CD4-positive, CD25-positive, alpha-beta regulatory T cell (primary cell): Measurements from ENCODE around the gene SEC14L2. TPM values are rescaled to one million over a fixed set of nuclear protein-coding genes. Genes with fewer than 3 reads are reported as not detected.

ENCODE experiments used
- ATAC-seq, 2 donors: fragments of 150-1000 bp; cut with Tn5 transposase; one replicate each; pipeline ENCODE4 v1.10.0; 2021; ENCODE audit warnings: low read depth in 2 of 2, moderate number of reproducible peaks in 2 of 2, moderate library complexity in 1 of 2
- DNase-seq, 3 donors: peaks; one replicate each; pipeline versions ENCODE4 v3.0.0 to v3.0.0-alpha.2; 2012 to 2022; ENCODE audit warnings: mixed read lengths in 1 of 3
- H3K27ac ChIP-seq: one replicate; pipeline ENCODE4 v1.7.0; 2013; ENCODE audit warnings: mild to moderate bottlenecking, low read length; ENCODE audit not compliant: insufficient read depth, poor library complexity, severe bottlenecking
- H3K27me3 ChIP-seq: one replicate; pipeline ENCODE4 v1.7.0; 2013; ENCODE audit warnings: low read length; ENCODE audit not compliant: control insufficient read depth, insufficient read depth
- H3K36me3 ChIP-seq: one replicate; pipeline ENCODE4 v1.7.0; 2013; ENCODE audit warnings: mild to moderate bottlenecking, low read length, moderate library complexity; ENCODE audit not compliant: control insufficient read depth, insufficient read depth
- H3K4me1 ChIP-seq: 2 replicates; pipeline ENCODE4 v1.7.0; 2013; ENCODE audit warnings: mild to moderate bottlenecking, low read length; ENCODE audit not compliant: insufficient read depth, control insufficient read depth, poor library complexity, severe bottlenecking
- H3K4me3 ChIP-seq: one replicate; pipeline ENCODE4 v1.7.0; 2013; ENCODE audit warnings: low read depth, mild to moderate bottlenecking, low read length, moderate library complexity
- H3K9me3 ChIP-seq, 2 experiments: 1 replicate in 1 of 2; 2 replicates in 1 of 2; pipeline ENCODE4 v1.7.0; 2013; ENCODE audit warnings: low read length in 2 of 2, mild to moderate bottlenecking in 1 of 2, moderate library complexity in 1 of 2; ENCODE audit not compliant: control insufficient read depth in 2 of 2
- H3K27ac Mint-ChIP-seq, 3 donors: one replicate each; pipeline ENCODE4 v1.8.0; 2020 to 2022; ENCODE audit warnings: mild to moderate bottlenecking in 3 of 3, mixed read lengths in 3 of 3, moderate library complexity in 2 of 3
- H3K27me3 Mint-ChIP-seq: one replicate; pipeline ENCODE4 v1.8.0; 2022; ENCODE audit warnings: mild to moderate bottlenecking, mixed read lengths
- H3K36me3 Mint-ChIP-seq: one replicate; pipeline ENCODE4 v1.8.0; 2020; ENCODE audit warnings: mixed read lengths
- H3K4me1 Mint-ChIP-seq, 4 donors: one replicate each; pipeline ENCODE4 v1.8.0; 2020 to 2022; ENCODE audit warnings: mixed read lengths in 4 of 4, mild to moderate bottlenecking in 1 of 4
- H3K4me3 Mint-ChIP-seq, 4 donors: one replicate each; pipeline ENCODE4 v1.8.0; 2020 to 2022; ENCODE audit warnings: mild to moderate bottlenecking in 4 of 4, mixed read lengths in 4 of 4, moderate library complexity in 3 of 4
- H3K9me3 Mint-ChIP-seq, 7 donors: one replicate each; pipeline ENCODE4 v1.8.0; 2020 to 2022; ENCODE audit warnings: mixed read lengths in 7 of 7, mild to moderate bottlenecking in 3 of 7, moderate library complexity in 2 of 7
- polyA plus RNA-seq, 4 donors: library from polyadenylated mRNA; unstranded; fragments of 300-500 nt; fragmentation: Illumina TruSeq; gene quantifications; one replicate each; pipeline ENCODE4 v1.2.3, GENCODE V29; 2021
- total RNA-seq: library from RNA; stranded (reverse); gene quantifications from one replicate; pipeline ENCODE4 v1.2.3, GENCODE V29; 2022

The SEC14L2 gene
- total and polyA plus RNA-seq, 5 donors from 2014 or later = 3.1 to 69.0 (median 4.2) TPM

- no peaks in the 10 kb centered on the region for H3K9me3 ChIP-seq
- peaks cover 19% of the 10 kb centered on the region for H3K36me3 ChIP-seq
- ATAC-seq = no peak
- peaks cover 14 to 54% (median 40%) of the 10 kb centered on the region in 4 donors for H3K4me1 Mint-ChIP-seq
- H3K27ac Mint-ChIP-seq = peak overlapping the region in 2 of 3 donors; percentile 97 to 98
- no peaks in the 10 kb centered on the region for H3K27me3 ChIP-seq
- peaks cover 34% of the 10 kb centered on the region for H3K4me1 ChIP-seq
- peak in 1 of 3 donors; percentile 24 for DNase-seq
- H3K4me3 Mint-ChIP-seq = peak overlapping the region; percentile 97 to 100 (median 98)
- H3K27me3 Mint-ChIP-seq = peaks cover 4% of the 10 kb centered on the region
- H3K36me3 Mint-ChIP-seq = peaks cover 19% of the 10 kb centered on the region
- H3K27ac ChIP-seq = peak overlapping the region; percentile 97
- peak overlapping the region; percentile 62 for H3K4me3 ChIP-seq
- peaks cover 0 to 1% (median 0%) of the 10 kb centered on the region in 7 donors for H3K9me3 Mint-ChIP-seq
Measured at GRCh38 chr22:30357236-30357570, 39.6 kb upstream of the SEC14L2 start.

DNA sequence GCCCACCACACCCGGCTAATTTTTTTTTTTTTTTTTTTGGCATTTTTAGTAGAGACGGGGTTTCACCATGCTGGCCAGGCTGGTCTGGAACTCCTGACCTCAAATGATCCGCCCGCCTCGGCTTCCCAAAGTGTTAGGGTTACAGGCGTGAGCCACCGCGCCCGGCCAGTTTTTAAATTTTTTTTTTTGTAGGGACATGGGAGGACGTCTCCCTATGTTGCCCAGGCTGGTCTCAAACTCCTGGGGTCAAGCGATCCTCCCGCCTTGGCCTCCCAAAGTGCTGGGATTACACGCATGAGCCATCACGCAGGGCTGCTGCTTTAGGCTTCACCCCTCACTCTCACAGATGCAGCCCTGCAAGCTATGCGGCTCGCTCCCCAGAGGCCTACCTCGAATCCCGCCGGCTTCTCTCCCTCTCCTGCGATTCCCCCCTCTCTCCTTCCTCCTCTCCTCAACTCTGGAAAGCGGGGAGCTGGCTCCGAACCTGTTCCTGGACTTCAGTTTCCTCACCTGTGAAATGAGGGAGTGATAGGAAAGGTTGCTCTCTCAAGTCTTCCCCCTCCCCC is 39.1 kb upstream of the SEC14L2 start:
- peaks cover 19% of the 10 kb centered on the region for H3K36me3 Mint-ChIP-seq
- peaks cover 0 to 1% (median 0%) of the 10 kb centered on the region in 7 donors for H3K9me3 Mint-ChIP-seq
- peaks cover 4% of the 10 kb centered on the region for H3K27me3 Mint-ChIP-seq
- Histone ChIP-seq H3K27me3 (no peaks in the 10 kb centered on the region), H3K4me3 (no peak overlapping the region), H3K4me1 (peaks cover 34% of the 10 kb centered on the region), H3K9me3 (no peaks in the 10 kb centered on the region), H3K27ac (no peak overlapping the region), H3K36me3 (peaks cover 14% of the 10 kb centered on the region)
- H3K4me1 Mint-ChIP-seq = peaks cover 14 to 49% (median 37%) of the 10 kb centered on the region in 4 donors
- DNase-seq (no peak), ATAC-seq (no peak)
- H3K27ac Mint-ChIP-seq = peak overlapping the region; percentile 60 to 98 (median 97)
- H3K4me3 Mint-ChIP-seq = peak overlapping the region; percentile 97 to 100 (median 98)

- Histone ChIP-seq H3K27me3 (no peaks in the 10 kb centered on the region), H3K9me3 (no peaks in the 10 kb centered on the region), H3K4me3 (no peak overlapping the region), H3K4me1 (peaks cover 34% of the 10 kb centered on the region), H3K27ac (no peak overlapping the region), H3K36me3 (peaks cover 9% of the 10 kb centered on the region)
- Mint-ChIP-seq H3K36me3 (peaks cover 16% of the 10 kb centered on the region), H3K4me3 (peak overlapping the region in 3 of 4 donors; percentile 41 to 93 (median 71)), H3K9me3 (peaks cover 0 to 1% (median 0%) of the 10 kb centered on the region in 7 donors), H3K27me3 (peaks cover 4% of the 10 kb centered on the region), H3K27ac (peak overlapping the region; percentile 26 to 98 (median 51)), H3K4me1 (peaks cover 12 to 44% (median 33%) of the 10 kb centered on the region in 4 donors)
- no peak for ATAC-seq
- no peak for DNase-seq
Measured at GRCh38 chr22:30358541-30358940, 38.3 kb upstream of the SEC14L2 start.

GRCh38 chr22:30361916-30362650 is 34.7 kb upstream of the SEC14L2 start:
- DNase-seq (no peak), ATAC-seq (no peak)
- Histone ChIP-seq H3K27me3 (no peaks in the 10 kb centered on the region), H3K4me1 (peaks cover 4% of the 10 kb centered on the region), H3K4me3 (no peak overlapping the region), H3K36me3 (no peaks in the 10 kb centered on the region), H3K27ac (no peak overlapping the region), H3K9me3 (no peaks in the 10 kb centered on the region)
- Mint-ChIP-seq H3K4me1 (peaks cover 2 to 12% (median 6%) of the 10 kb centered on the region in 4 donors), H3K27me3 (peaks cover 4% of the 10 kb centered on the region), H3K4me3 (peak overlapping the region in 1 of 4 donors; percentile 44), H3K36me3 (peaks cover 7% of the 10 kb centered on the region), H3K27ac (peak overlapping the region in 1 of 3 donors; percentile 55), H3K9me3 (peaks cover 0 to 1% (median 0%) of the 10 kb centered on the region in 7 donors)

GRCh38 chr22:30362651-30363281 is 34.1 kb upstream of the SEC14L2 start:
- H3K4me3 ChIP-seq = no peak overlapping the region
- H3K4me1 ChIP-seq = no peaks in the 10 kb centered on the region
- H3K27ac Mint-ChIP-seq = peak overlapping the region in 1 of 3 donors; percentile 55
- H3K27me3 Mint-ChIP-seq = no peaks in the 10 kb centered on the region
- no peaks in the 10 kb centered on the region for H3K36me3 ChIP-seq
- H3K27ac ChIP-seq = no peak overlapping the region
- peaks cover 0 to 7% (median 4%) of the 10 kb centered on the region in 4 donors for H3K4me1 Mint-ChIP-seq
- no peaks in the 10 kb centered on the region for H3K9me3 ChIP-seq
- no peaks in the 10 kb centered on the region for H3K27me3 ChIP-seq
- no peak overlapping the region for H3K4me3 Mint-ChIP-seq
- ATAC-seq = no peak
- peaks cover 0 to 1% (median 0%) of the 10 kb centered on the region in 7 donors for H3K9me3 Mint-ChIP-seq
- H3K36me3 Mint-ChIP-seq = peaks cover 7% of the 10 kb centered on the region
- DNase-seq = no peak

DNA sequence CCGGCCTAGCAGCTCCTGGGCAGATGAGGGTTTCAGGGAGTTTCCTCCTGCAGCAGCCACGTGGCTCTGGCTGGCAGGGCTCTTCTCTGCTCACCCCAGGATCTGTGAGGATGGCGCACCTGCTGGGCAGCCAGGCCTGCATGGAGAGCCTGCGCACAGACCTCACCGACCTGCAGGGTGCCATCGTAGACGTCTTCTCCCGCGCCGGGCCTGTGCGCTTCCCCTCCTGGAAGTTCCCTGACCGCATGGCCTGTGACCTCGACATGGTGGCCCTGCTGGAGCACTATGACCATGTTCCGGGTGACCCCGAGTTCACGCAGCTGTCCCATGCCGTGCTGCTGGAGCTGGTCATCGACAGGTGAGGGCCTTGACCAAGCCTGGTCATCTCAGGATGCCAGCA is 30.9 kb upstream of the SEC14L2 start:
- no peak overlapping the region for H3K27ac Mint-ChIP-seq
- Histone ChIP-seq H3K36me3 (no peaks in the 10 kb centered on the region), H3K9me3 (no peaks in the 10 kb centered on the region), H3K27ac (no peak overlapping the region), H3K27me3 (no peaks in the 10 kb centered on the region), H3K4me1 (no peaks in the 10 kb centered on the region), H3K4me3 (no peak overlapping the region)
- H3K4me3 Mint-ChIP-seq = no peak overlapping the region
- peaks cover 0 to 2% (median 0%) of the 10 kb centered on the region in 4 donors for H3K4me1 Mint-ChIP-seq
- no peak for ATAC-seq
- no peaks in the 10 kb centered on the region for H3K27me3 Mint-ChIP-seq
- no peaks in the 10 kb centered on the region for H3K9me3 Mint-ChIP-seq
- no peak for DNase-seq
- peaks cover 7% of the 10 kb centered on the region for H3K36me3 Mint-ChIP-seq

GRCh38 chr22:30368420-30368819 is 28.4 kb upstream of the SEC14L2 start:
- H3K36me3 Mint-ChIP-seq = no peaks in the 10 kb centered on the region
- no peaks in the 10 kb centered on the region for H3K27me3 ChIP-seq
- H3K4me1 ChIP-seq = no peaks in the 10 kb centered on the region
- H3K9me3 Mint-ChIP-seq = no peaks in the 10 kb centered on the region
- H3K27ac ChIP-seq = no peak overlapping the region
- H3K4me3 ChIP-seq = no peak overlapping the region
- H3K27me3 Mint-ChIP-seq = no peaks in the 10 kb centered on the region
- H3K4me3 Mint-ChIP-seq = peak overlapping the region in 1 of 4 donors; percentile 47
- ATAC-seq (no peak), DNase-seq (no peak)
- no peak overlapping the region for H3K27ac Mint-ChIP-seq
- H3K9me3 ChIP-seq = no peaks in the 10 kb centered on the region
- H3K4me1 Mint-ChIP-seq = no peaks in the 10 kb centered on the region
- no peaks in the 10 kb centered on the region for H3K36me3 ChIP-seq
